ENCODE measurements around the gene SOD1. TPM values are rescaled to one million over a fixed set of nuclear protein-coding genes. Genes with fewer than 3 reads are reported as not detected.

SOD1 gene
- total RNA-seq, 1 donor from 2014 or later: 87.7 TPM

- TF ChIP-seq CTCF (IDR thresholded peaks at IDR 0.05): no peak
- intact Hi-C loops (cut with DNase I): no loop called here
- Histone ChIP-seq H3K36me3 (peaks cover 42 to 77% of the 10 kb centered on the region in 2 donors), H3K9me3 (no peaks in the 10 kb centered on the region), H3K27me3 (no peaks in the 10 kb centered on the region), H3K4me3 (no peak overlapping the region), H3K27ac (no peak overlapping the region), H3K4me1 (no peaks in the 10 kb centered on the region)
- no peak for DNase-seq (ENCODE audit: low spot score in 2 of 2)
Measured at GRCh38 chr21:31686272-31686915, 26.9 kb downstream of the SOD1 start.

GRCh38 chr21:31687108-31687507 is 27.6 kb downstream of the SOD1 start:
- no peak for TF ChIP-seq CTCF (IDR thresholded peaks at IDR 0.05)
- Histone ChIP-seq H3K36me3 (peaks cover 47 to 78% of the 10 kb centered on the region in 2 donors), H3K27me3 (no peaks in the 10 kb centered on the region), H3K4me1 (no peaks in the 10 kb centered on the region), H3K4me3 (no peak overlapping the region), H3K27ac (no peak overlapping the region), H3K9me3 (no peaks in the 10 kb centered on the region)
- intact Hi-C loops (cut with DNase I): no loop called here
- no peak for DNase-seq (ENCODE audit: low spot score in 2 of 2)

GRCh38 chr21:31688603-31689368 is 29.3 kb downstream of the SOD1 start:
- H3K4me3 ChIP-seq: no peak overlapping the region
- H3K9me3 ChIP-seq: no peaks in the 10 kb centered on the region
- H3K4me1 ChIP-seq: no peaks in the 10 kb centered on the region
- no peak for DNase-seq (ENCODE audit: low spot score in 2 of 2)
- peaks cover 55 to 87% of the 10 kb centered on the region in 2 donors for H3K36me3 ChIP-seq
- intact Hi-C loops (cut with DNase I): no loop called here
- no peaks in the 10 kb centered on the region for H3K27me3 ChIP-seq
- no peak for TF ChIP-seq CTCF (IDR thresholded peaks at IDR 0.05)
- H3K27ac ChIP-seq: no peak overlapping the region

GRCh38 chr21:31693222-31693621 is 33.7 kb downstream of the SOD1 start:
- Histone ChIP-seq H3K4me3 (no peak overlapping the region), H3K27me3 (no peaks in the 10 kb centered on the region), H3K36me3 (peaks cover 59 to 83% of the 10 kb centered on the region in 2 donors), H3K27ac (no peak overlapping the region), H3K4me1 (no peaks in the 10 kb centered on the region), H3K9me3 (no peaks in the 10 kb centered on the region)
- TF ChIP-seq CTCF (IDR thresholded peaks at IDR 0.05): no peak
- DNase-seq (ENCODE audit: low spot score in 2 of 2): no peak
- intact Hi-C loops (cut with DNase I): no loop called here

- TF ChIP-seq CTCF (IDR thresholded peaks at IDR 0.05): no peak
- peaks cover 61 to 78% of the 10 kb centered on the region in 2 donors for H3K36me3 ChIP-seq
- H3K27ac ChIP-seq: no peak overlapping the region
- intact Hi-C loops (cut with DNase I): no loop called here
- no peaks in the 10 kb centered on the region for H3K4me1 ChIP-seq
- H3K27me3 ChIP-seq: no peaks in the 10 kb centered on the region
- DNase-seq (ENCODE audit: low spot score in 2 of 2): no peak
- H3K4me3 ChIP-seq: no peak overlapping the region
- no peaks in the 10 kb centered on the region for H3K9me3 ChIP-seq
Measured at GRCh38 chr21:31696424-31696823, 36.9 kb downstream of the SOD1 start.

Data from ascending aorta (tissue), 2 donors.